ENCODE measurements around the gene MYO9B. TPM values are rescaled to one million over a fixed set of nuclear protein-coding genes. Genes with fewer than 3 reads are reported as not detected.

The MYO9B gene
- 90.2 and 122 TPM in 2 replicates for total RNA-seq

GRCh38 chr19:17075035-17075863 is at the start of gene MYO9B, which contains the start of gene HAUS8:
TSS of gene MYO9B (plus strand) at chr19:17075777. CDS start at chr19:17101718, 25,941 bp downstream.
TSS of gene HAUS8 (minus strand) at chr19:17075452. CDS start at chr19:17075422, 30 bp downstream.

GRCh38 chr19:17026706-17027534 is 48.7 kb upstream of the MYO9B start, which contains the start of gene CPAMD8:
TSS of gene CPAMD8 (minus strand) at chr19:17026810. CDS start at chr19:17026642, 168 bp downstream.

GRCh38 chr19:17215127-17215971 is 139.8 kb downstream of the MYO9B start, which contains the start of gene USE1:
TSS of gene USE1 (plus strand) at chr19:17215357. CDS start at chr19:17215406, 49 bp downstream.

GRCh38 chr19:17226002-17226933 is 150.7 kb downstream of the MYO9B start, which contains the start of gene OCEL1:
TSS of gene OCEL1 (plus strand) at chr19:17226226. CDS start at chr19:17226248, 22 bp downstream.

GRCh38 chr19:17245535-17245984 is 170.0 kb downstream of the MYO9B start, which contains the start of gene NR2F6:
TSS of gene NR2F6 (minus strand) at chr19:17245919. CDS start at chr19:17245220, 699 bp downstream.

Other genes with a start within 250 kb of the MYO9B start
- gene SIN3B, start 246.4 kb upstream of the MYO9B start, total RNA-seq = 29.6 and 41.6 TPM in 2 replicates
- not detected in 2 replicates for gene F2RL3, start 186.8 kb upstream of the MYO9B start, total RNA-seq
- gene CPAMD8, start 49.0 kb upstream of the MYO9B start, total RNA-seq = 2.3 and 6.3 TPM in 2 replicates
- 2.3 and 3.1 TPM in 2 replicates for gene HAUS8, start 325 bp upstream of the MYO9B start, total RNA-seq
- 19.1 and 25.5 TPM in 2 replicates for gene USE1, start 139.6 kb downstream of the MYO9B start, total RNA-seq
- gene OCEL1, start 150.4 kb downstream of the MYO9B start, total RNA-seq = 5.4 and 7.1 TPM in 2 replicates
- gene NR2F6, start 170.1 kb downstream of the MYO9B start, total RNA-seq = 66.0 and 74.2 TPM in 2 replicates
- under 0.01 TPM in 1 of 2 replicates, not detected in the other for gene USHBP1, start 189.0 kb downstream of the MYO9B start, total RNA-seq
- 77.3 and 127 TPM in 2 replicates for gene BABAM1, start 191.7 kb downstream of the MYO9B start, total RNA-seq
- 0.39 and 0.65 TPM in 2 replicates for gene ANKLE1, start 206.1 kb downstream of the MYO9B start, total RNA-seq
- gene ABHD8, start 227.6 kb downstream of the MYO9B start, total RNA-seq = 10.2 and 23.6 TPM in 2 replicates
- 29.8 and 50.3 TPM in 2 replicates for gene MRPL34, start 230.1 kb downstream of the MYO9B start, total RNA-seq
- 10.2 and 39.6 TPM in 2 replicates for gene DDA1, start 233.8 kb downstream of the MYO9B start, total RNA-seq

All from placental epithelial cell (primary cell).